ENCODE data around the gene MEGF11. TPM values are rescaled to one million over a fixed set of nuclear protein-coding genes. Genes with fewer than 3 reads are reported as not detected.

Gene MEGF11
- total RNA-seq, 2 donors from 2014 or later = not detected

GRCh38 chr15:66098022-66098363 lies 155.6 kb downstream of the MEGF11 start:
- H3K27ac ChIP-seq = no peak overlapping the region
- intact Hi-C loops (cut with DNase I) = no loop called here
- 84 to 98% methylated on average over 5 of the region's 5 CpGs for WGBS, 2 donors
- no peaks in the 10 kb centered on the region for H3K9me3 ChIP-seq
- no peak for ATAC-seq
- no peaks in the 10 kb centered on the region for H3K36me3 ChIP-seq (replicated peaks in 1 of 2; ENCODE audit: insufficient read depth in 1 of 2, low read depth in 2 of 2)
- no peak for DNase-seq
- no peaks in the 10 kb centered on the region for H3K27me3 ChIP-seq
- H3K4me3 ChIP-seq = no peak overlapping the region
- peaks cover 7% of the 10 kb centered on the region for H3K4me1 ChIP-seq
- TF ChIP-seq, protein P1, sequence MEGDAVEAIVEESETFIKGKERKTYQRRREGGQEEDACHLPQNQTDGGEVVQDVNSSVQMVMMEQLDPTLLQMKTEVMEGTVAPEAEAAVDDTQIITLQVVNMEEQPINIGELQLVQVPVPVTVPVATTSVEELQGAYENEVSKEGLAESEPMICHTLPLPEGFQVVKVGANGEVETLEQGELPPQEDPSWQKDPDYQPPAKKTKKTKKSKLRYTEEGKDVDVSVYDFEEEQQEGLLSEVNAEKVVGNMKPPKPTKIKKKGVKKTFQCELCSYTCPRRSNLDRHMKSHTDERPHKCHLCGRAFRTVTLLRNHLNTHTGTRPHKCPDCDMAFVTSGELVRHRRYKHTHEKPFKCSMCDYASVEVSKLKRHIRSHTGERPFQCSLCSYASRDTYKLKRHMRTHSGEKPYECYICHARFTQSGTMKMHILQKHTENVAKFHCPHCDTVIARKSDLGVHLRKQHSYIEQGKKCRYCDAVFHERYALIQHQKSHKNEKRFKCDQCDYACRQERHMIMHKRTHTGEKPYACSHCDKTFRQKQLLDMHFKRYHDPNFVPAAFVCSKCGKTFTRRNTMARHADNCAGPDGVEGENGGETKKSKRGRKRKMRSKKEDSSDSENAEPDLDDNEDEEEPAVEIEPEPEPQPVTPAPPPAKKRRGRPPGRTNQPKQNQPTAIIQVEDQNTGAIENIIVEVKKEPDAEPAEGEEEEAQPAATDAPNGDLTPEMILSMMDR (IDR thresholded peaks at IDR 0.05) = no peak

DNA sequence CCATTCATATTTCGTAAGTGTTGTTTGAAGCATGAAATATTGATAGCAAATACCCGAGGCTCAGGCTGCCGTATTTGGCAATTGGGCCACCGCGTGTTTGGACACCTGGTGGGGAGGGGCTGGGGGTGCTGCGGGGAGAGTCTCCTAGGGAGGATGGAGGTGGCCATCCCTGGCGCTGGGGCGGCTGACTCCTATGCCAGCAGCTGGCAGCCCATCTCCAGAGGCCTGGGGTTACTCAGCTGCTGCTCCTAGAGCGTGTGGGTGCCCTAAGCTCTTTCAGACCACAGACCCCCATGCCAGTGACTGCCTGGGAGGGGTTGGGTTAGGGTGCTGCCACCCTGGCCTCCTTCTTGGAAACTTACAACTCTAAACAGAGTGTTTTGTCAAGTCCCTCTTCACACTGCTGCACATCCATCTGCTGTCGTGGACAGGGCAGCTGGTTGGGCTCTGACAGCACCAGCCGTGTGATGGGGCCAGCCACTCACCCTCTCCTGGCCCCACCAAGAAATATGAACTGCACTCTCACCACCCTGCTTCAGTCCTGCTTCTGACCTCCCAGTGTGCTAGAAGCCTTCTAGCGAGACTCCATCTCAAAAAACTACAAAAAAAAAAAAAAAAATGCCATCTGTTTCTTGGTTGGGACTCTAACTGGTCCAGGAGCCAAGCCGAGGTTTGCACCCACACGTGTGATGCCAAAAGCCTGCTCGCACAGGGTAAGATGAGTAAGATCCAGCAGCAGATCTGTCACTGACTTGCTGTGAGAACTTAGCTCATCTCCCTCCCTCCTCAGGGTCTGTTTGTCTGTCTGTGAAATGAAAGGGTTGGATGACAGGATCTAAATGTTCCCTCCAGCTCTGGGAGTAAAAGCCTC lies 156.2 kb downstream of the MEGF11 start:
- intact Hi-C loops (cut with DNase I) = no loop called here
- no peaks in the 10 kb centered on the region for H3K36me3 ChIP-seq (replicated peaks in 1 of 2; ENCODE audit: insufficient read depth in 1 of 2, low read depth in 2 of 2)
- ATAC-seq (no peak), DNase-seq (no peak)
- no peaks in the 10 kb centered on the region for H3K9me3 ChIP-seq
- H3K4me3 ChIP-seq = no peak overlapping the region
- peaks cover 1% of the 10 kb centered on the region for H3K4me1 ChIP-seq
- WGBS, 2 donors = 79 to 81% methylated on average over 11 to 15 of the region's 15 CpGs
- no peak overlapping the region for H3K27ac ChIP-seq
- TF ChIP-seq, protein P1 (IDR thresholded peaks at IDR 0.05) = no peak
- TF ChIP-seq POLR2A (IDR thresholded peaks at IDR 0.05) = no peak
- H3K27me3 ChIP-seq = no peaks in the 10 kb centered on the region

DNA sequence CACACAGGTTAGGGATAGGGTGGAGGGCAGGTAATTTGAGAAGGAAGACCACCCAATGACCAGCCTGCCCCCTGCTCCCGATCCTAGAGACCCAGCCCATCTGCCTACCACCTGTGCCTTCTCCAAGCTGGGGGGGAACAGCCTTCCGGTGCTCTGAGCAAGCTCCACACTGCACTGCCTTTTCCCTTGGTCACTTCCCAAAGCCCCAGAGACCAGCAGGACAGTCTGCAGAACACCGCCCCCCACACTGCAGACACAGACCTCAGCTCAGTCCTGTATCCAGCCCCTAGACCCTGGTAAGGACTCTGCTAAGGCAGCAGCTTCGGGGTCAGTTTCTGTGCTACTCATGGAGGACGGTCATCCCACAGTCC lies 156.9 kb downstream of the MEGF11 start:
- H3K27ac ChIP-seq = no peak overlapping the region
- 86 to 92% methylated on average over 5 of the region's 5 CpGs for WGBS, 2 donors
- intact Hi-C loops (cut with DNase I) = no loop called here
- ATAC-seq (no peak), DNase-seq (no peak)
- H3K27me3 ChIP-seq = no peaks in the 10 kb centered on the region
- no peaks in the 10 kb centered on the region for H3K4me1 ChIP-seq
- H3K9me3 ChIP-seq = no peaks in the 10 kb centered on the region
- H3K4me3 ChIP-seq = no peak overlapping the region
- H3K36me3 ChIP-seq (replicated peaks in 1 of 2; ENCODE audit: insufficient read depth in 1 of 2, low read depth in 2 of 2) = no peaks in the 10 kb centered on the region
- TF ChIP-seq, protein P1 (IDR thresholded peaks at IDR 0.05) = no peak
- TF ChIP-seq POLR2A (IDR thresholded peaks at IDR 0.05) = no peak

DNA sequence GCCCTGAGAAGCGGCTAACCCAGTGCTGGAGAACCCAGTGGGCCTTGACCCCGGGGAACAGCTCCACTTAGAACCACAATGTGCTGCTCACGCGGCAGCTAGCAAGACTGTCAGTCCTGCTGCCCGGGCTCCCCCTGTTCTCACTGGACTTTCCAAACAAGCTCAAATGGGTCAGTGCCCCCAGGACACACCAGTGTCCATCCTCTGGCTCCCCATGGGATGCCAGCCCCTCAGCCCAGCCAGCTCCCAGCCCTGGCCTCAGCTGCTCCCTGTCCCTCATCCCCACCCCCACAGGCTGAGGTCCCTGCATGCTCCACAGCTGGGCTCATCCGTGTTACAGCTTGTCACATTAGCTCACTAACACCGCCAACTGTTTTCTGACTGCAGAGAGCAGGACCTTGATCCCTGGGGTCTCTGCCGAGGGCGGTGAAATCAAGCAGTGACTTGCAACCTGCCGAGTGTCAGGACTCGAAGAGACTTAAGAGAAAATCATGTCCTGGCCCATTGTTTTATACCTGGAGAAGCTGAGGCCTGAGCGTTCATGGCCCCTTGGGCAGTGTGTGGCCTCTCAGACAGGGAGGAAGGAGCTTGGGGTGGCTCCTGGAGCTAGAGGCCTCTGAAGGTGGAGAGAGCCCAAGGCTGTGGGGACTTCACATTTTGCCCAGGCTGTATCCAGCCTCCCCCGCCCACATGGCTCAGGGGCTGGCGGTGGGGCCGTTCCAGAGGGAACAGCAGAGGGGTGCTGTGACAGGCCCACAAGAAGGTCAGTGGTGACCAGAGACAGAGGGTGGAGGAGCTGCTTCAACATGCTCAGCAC lies 157.5 kb downstream of the MEGF11 start:
- Histone ChIP-seq H3K4me3 (no peak overlapping the region), H3K27me3 (no peaks in the 10 kb centered on the region), H3K9me3 (no peaks in the 10 kb centered on the region), H3K4me1 (no peaks in the 10 kb centered on the region), H3K36me3 (replicated peaks in 1 of 2; ENCODE audit: insufficient read depth in 1 of 2, low read depth in 2 of 2) (no peaks in the 10 kb centered on the region), H3K27ac (no peak overlapping the region)
- ATAC-seq (no peak), DNase-seq (no peak)
- TF ChIP-seq, protein P1 (IDR thresholded peaks at IDR 0.05) = no peak
- TF ChIP-seq POLR2A (IDR thresholded peaks at IDR 0.05) = no peak
- WGBS, 2 donors = 86 to 87% methylated on average over 11 to 15 of the region's 15 CpGs
- intact Hi-C loops (cut with DNase I) = no loop called here
